ENCODE data around the gene OVOL3.
"Not testable (repeated sequence)": the region's sequence is repeated elsewhere in the genome, so short reads cannot be mapped to it uniquely, and the experiment has no call there.

OVOL3 gene

DNA sequence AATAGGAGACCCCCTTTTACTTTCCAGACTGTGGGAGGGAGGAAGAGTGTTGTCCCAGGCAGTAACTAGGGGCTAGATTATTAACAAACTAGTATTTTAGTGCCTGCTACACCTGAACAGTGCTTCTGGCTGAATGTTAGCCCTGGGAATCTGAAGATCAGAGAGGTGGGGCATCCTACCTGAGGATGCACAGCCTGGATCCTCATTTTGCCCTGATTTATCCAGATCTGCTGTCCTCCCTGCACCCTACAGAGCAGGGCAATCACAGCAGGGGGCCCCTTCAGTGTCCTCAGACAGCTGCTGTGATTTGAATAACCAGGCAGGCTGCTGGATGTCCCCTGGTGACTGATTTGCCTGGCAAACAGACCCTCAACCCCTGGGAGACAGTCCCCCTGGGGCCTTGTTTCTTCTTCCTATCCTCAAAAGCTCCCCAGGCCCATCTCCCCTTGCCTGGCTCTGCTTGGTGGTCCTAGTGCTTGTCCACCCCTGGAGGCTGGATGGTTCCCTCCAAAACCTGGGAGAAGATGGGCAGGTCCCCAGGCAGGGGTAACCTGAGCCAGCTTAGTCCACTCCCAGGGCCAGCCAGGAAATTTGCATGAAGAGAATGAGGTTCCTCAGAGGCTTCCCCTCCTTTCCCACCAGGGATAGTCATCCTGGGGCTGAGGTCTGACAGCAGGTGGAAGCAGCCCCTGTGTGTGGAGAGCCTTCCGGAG, at the start of gene OVOL3:
TSS of gene OVOL3 (plus strand) at position 657 of the 713 bp plus-strand sequence. CDS start 60 bp downstream, outside the sequence.
- intact Hi-C loops (cut with micrococcal nuclease) = no loop called here
- no peak within 1 kb of the TSS for H3K27ac Mint-ChIP-seq
- peaks cover 20% of the 10 kb centered on the region for H3K4me1 Mint-ChIP-seq (ENCODE audit: low read depth)
- peaks cover 45% of the 10 kb centered on the region for H3K36me3 Mint-ChIP-seq (ENCODE audit: low read depth)
- no peaks in the 10 kb centered on the region for H3K9me3 Mint-ChIP-seq
- H3K4me3 Mint-ChIP-seq = no peak within 1 kb of the TSS
- H3K27me3 Mint-ChIP-seq = no peaks in the 10 kb centered on the region

DNA sequence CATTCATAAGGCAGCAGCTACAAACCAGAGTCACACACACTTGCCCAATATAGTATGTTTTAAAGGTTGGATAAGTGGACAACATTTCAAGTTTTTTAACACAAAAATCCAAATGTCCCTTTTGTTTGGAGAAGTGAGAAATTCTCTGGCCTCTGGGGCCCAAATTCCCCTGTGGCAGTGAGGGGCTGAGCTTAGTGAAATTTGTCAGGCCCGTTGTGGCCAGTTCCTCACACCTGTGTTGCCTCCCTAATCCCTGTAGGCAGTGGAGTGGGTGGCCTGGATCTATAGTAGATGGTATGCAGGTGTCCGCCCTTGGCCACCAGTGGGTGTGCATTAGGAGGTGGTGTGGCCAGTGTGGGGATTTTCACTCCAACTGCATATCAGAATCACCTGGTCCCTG, 49.6 kb upstream of the OVOL3 start:
- Mint-ChIP-seq H3K4me3 (no peak overlapping the region), H3K36me3 (ENCODE audit: low read depth) (no peaks in the 10 kb centered on the region), H3K27ac (no peak overlapping the region), H3K9me3 (no peaks in the 10 kb centered on the region), H3K4me1 (ENCODE audit: low read depth) (peaks cover 17% of the 10 kb centered on the region), H3K27me3 (no peaks in the 10 kb centered on the region)
- intact Hi-C loops (cut with micrococcal nuclease) = loop anchor here (2.0 kb wide), 1 partner anchor 109 kb away; no protein-coding TSS in a partner anchor

DNA sequence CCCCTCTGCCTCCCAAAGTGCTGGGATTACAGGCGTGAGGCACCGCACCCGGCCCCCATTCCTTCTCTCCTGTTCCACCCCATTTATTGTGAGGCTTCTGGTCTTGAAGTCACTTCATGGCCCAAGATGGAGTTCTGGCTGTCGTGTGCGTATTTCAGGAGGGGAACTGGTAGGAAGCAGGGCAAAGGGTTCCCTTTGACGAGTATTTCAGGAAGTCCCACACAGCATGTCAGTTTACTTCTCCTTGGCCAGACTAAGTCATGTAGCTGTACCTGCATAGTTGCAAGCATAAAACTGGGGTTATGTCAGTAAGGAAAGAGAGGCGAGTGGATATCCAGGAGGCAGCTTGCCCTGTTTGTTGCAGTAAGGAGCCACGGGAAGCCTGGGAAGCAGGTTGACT, 46.1 kb upstream of the OVOL3 start:
- no peak overlapping the region for H3K4me3 Mint-ChIP-seq
- no peaks in the 10 kb centered on the region for H3K9me3 Mint-ChIP-seq
- peak overlapping the region; percentile 64 for H3K27ac Mint-ChIP-seq
- peaks cover 8% of the 10 kb centered on the region for H3K4me1 Mint-ChIP-seq (ENCODE audit: low read depth)
- intact Hi-C loops (cut with micrococcal nuclease) = no loop called here
- H3K27me3 Mint-ChIP-seq = no peaks in the 10 kb centered on the region
- H3K36me3 Mint-ChIP-seq (ENCODE audit: low read depth) = peaks cover 18% of the 10 kb centered on the region

DNA sequence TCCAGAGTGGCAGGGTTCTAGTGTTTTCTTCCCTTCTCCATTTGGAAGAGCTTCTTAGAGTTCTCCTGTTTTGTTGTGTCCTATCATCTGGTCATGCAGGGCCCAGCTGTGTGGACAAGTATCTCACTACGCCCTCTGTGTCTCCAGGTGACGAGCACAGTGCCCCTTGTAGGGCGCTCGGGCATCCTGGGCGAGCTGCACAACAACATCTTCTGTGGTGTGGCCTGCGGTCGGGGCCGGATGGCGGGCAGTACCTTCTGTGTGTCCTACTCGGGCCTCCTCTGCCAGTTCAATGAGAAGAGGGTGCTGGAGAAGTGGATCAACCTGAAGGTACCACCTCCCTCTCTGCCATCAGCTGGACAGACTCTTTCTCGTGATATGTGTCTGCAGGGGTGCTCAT, 43.3 kb upstream of the OVOL3 start:
- no peaks in the 10 kb centered on the region for H3K9me3 Mint-ChIP-seq
- H3K27me3 Mint-ChIP-seq = no peaks in the 10 kb centered on the region
- peaks cover 8% of the 10 kb centered on the region for H3K4me1 Mint-ChIP-seq (ENCODE audit: low read depth)
- H3K36me3 Mint-ChIP-seq (ENCODE audit: low read depth) = peaks cover 28% of the 10 kb centered on the region
- no peak overlapping the region for H3K4me3 Mint-ChIP-seq
- no peak overlapping the region for H3K27ac Mint-ChIP-seq
- intact Hi-C loops (cut with micrococcal nuclease) = no loop called here

DNA sequence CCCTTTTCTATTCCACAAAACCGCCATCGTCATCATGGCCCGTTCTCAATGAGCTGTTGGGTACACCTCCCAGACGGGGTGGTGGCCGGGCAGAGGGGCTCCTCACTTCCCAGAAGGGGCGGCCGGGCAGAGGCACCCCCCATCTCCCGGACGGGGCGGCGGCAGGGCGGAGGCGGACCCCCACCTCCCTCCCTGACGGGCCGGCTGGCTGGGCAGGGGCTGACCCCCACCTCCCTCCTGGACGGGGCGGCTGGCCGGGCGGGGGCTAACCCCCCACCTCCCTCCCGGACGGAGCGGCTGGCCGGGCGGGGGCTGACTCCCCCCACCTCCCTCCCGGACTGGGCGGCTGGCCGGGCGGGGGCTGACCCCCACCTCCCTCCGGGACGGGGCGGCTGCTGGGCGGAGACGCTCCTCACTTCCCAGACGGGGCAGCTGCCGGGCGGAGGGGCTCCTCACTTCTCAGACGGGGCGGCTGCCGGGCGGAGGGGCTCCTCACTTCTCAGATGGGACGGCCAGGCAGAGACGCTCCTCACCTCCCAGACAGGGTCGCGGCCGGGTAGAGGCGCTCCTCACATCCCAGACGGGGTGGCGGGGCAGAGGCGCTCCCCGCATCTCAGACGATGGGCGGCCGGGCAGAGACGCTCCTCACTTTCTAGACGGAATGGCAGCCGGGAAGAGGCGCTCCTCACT, 42.0 kb upstream of the OVOL3 start:
- H3K9me3 Mint-ChIP-seq; intact Hi-C loops (cut with micrococcal nuclease); H3K27ac Mint-ChIP-seq; H3K27me3 Mint-ChIP-seq; H3K4me1 Mint-ChIP-seq (ENCODE audit: low read depth); H3K4me3 Mint-ChIP-seq: not testable (repeated sequence)
- H3K36me3 Mint-ChIP-seq (ENCODE audit: low read depth) = peaks cover 35% of the 10 kb centered on the region

DNA sequence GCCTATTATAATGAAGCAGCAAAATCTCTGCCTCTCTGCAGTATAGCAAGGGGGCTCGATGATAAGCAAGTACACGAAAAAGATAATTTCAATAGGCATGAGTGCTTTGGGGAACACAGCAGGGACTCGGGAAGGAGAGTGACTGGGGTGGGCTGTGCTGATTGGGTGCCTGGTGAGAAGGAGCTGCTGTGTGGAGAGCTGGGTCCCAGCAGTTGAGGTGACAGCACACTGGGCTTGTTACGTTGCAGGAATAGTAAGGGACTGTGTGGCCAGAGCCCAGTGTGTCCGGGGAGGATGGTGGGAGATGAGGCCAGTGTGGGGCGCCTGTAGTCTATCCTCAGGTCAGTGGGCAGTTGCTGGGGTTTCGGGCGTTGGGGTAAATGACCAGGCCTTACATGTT, 38.9 kb upstream of the OVOL3 start:
- no peaks in the 10 kb centered on the region for H3K27me3 Mint-ChIP-seq
- H3K4me1 Mint-ChIP-seq (ENCODE audit: low read depth) = no peaks in the 10 kb centered on the region
- H3K36me3 Mint-ChIP-seq (ENCODE audit: low read depth) = peaks cover 35% of the 10 kb centered on the region
- intact Hi-C loops (cut with micrococcal nuclease) = no loop called here
- no peaks in the 10 kb centered on the region for H3K9me3 Mint-ChIP-seq
- no peak overlapping the region for H3K27ac Mint-ChIP-seq
- no peak overlapping the region for H3K4me3 Mint-ChIP-seq

DNA sequence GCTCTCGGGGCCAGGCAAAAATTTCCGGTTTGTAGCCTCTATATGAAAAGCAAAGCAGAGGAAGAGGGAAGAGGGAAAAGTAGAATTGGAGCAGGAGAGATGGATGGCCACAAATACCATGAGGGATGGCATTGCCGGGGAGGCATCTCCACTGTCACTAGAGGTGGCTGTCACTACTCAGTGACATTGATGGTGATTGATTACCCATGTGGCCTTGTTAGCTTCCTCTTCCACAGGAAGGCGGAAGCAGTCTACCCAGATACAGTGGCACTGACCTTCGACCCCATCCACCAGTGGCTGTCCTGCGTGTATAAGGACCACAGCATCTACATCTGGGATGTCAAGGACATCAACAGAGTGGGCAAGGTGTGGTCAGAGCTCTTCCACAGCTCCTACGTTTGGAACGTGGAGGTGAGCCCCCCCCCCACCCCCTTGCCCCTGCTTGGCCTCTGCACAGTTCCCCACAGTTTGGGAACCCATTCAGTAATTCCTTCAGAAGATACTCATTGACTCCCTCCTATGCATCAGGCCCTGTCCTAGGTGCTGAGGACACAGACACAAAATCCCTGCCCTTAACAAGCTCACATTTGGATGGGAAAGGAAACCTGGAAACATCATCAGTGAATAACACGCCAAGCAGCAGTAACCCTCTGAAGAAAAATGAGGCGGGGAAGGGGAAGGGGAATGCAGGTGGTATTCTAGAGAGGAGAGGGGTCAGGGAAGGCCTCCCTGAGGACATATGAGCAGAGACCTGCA, 37.6 kb upstream of the OVOL3 start:
- peaks cover 25% of the 10 kb centered on the region for H3K36me3 Mint-ChIP-seq (ENCODE audit: low read depth)
- intact Hi-C loops (cut with micrococcal nuclease) = no loop called here
- no peak overlapping the region for H3K4me3 Mint-ChIP-seq
- no peaks in the 10 kb centered on the region for H3K27me3 Mint-ChIP-seq
- H3K4me1 Mint-ChIP-seq (ENCODE audit: low read depth) = no peaks in the 10 kb centered on the region
- no peaks in the 10 kb centered on the region for H3K9me3 Mint-ChIP-seq
- H3K27ac Mint-ChIP-seq = no peak overlapping the region

DNA sequence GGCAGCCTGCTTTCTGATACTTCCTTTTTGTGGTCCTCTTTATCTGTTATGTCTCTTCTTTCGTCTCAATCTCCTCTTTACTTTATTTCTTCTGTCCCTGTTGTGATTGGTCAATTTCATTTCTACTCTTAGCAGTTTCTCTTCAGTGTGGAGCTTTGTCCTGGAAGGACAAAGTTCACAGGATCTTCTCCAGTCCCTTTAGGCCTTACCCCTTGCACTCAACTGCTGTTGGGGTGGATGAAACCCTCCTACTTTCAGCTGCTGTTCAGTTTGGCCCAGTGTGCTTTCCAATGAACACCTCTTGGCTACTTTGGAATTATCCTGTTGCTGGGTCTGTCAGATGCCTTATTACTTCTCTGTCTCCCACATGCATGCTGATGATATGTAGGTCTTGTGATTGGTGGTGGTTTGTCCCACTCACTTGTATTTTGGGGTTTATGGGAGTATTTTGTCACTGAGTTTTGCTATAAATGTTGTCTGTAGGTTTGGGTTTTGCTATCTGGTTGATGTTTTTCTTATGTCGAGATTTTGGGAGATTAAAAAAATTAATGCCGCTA, 31.5 kb upstream of the OVOL3 start:
- no peak overlapping the region for H3K27ac Mint-ChIP-seq
- H3K36me3 Mint-ChIP-seq (ENCODE audit: low read depth) = peaks cover 21% of the 10 kb centered on the region
- no peak overlapping the region for H3K4me3 Mint-ChIP-seq

DNA sequence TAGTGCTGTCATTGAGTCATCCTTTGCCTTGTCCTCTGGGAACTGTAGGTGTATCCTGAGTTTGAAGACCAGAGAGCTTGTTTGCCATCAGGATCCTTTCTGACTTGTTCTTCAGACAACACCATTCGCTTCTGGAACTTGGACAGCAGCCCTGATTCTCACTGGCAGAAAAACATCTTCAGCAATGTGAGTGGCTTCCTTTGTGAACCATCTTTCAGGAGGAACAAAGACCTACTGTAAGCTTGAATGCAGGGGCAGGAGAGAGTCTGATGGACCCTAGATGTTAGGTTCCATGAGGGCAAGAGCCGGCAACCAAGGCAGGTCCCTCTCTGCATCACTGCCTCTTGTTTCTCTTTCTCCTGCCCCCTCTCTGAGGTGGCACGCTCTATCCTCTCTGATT, 29.6 kb upstream of the OVOL3 start:
- intact Hi-C loops (cut with micrococcal nuclease) = no loop called here
- no peak overlapping the region for H3K27ac Mint-ChIP-seq

More for the DNA sequence above, 31.5 kb upstream of the OVOL3 start:
- H3K4me1 Mint-ChIP-seq (ENCODE audit: low read depth) = no peaks in the 10 kb centered on the region
- no peaks in the 10 kb centered on the region for H3K27me3 Mint-ChIP-seq
- H3K9me3 Mint-ChIP-seq = no peaks in the 10 kb centered on the region
- intact Hi-C loops (cut with micrococcal nuclease) = no loop called here

DNA sequence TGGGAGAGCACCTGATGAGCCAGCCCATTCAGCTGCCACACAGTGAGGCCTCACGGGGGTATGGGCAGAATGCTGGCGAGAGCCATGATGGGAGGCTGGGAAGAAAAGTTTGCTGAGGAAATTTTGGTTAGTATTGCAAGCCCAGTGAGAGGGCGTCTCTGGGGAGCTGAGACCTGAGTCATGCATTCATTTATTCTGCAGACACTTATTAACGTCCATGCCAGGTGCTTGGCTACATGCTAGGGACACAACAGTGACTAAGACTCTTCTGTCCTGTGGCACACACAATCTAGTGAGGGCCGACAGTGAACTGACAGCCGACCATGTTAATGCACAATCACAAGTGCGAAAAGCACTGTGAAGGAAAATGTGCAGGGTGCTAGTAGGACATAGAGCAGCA, 29.0 kb upstream of the OVOL3 start:
- no peaks in the 10 kb centered on the region for H3K4me1 Mint-ChIP-seq (ENCODE audit: low read depth)
- peaks cover 26% of the 10 kb centered on the region for H3K36me3 Mint-ChIP-seq (ENCODE audit: low read depth)
- intact Hi-C loops (cut with micrococcal nuclease) = no loop called here

More for the DNA sequence above, 29.6 kb upstream of the OVOL3 start:
- Mint-ChIP-seq H3K27me3 (no peaks in the 10 kb centered on the region), H3K4me3 (no peak overlapping the region), H3K4me1 (ENCODE audit: low read depth) (no peaks in the 10 kb centered on the region), H3K9me3 (no peaks in the 10 kb centered on the region), H3K36me3 (ENCODE audit: low read depth) (peaks cover 26% of the 10 kb centered on the region)

DNA sequence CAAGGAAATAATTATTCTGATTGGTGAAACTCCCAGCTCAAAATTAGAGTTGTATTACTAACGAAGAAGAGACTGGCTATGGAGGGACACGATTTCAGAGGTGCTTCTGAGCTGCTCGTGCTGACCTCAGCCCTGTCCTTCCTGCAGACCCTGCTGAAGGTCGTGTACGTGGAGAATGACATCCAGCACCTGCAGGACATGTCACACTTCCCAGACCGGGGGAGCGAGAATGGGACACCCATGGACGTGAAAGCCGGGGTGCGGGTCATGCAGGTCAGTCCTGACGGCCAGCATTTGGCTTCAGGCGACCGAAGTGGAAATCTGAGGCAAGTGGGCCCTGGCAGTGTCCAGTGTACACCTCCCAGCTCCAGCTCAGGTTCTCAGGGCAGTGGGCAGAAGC, 28.0 kb upstream of the OVOL3 start:
- intact Hi-C loops (cut with micrococcal nuclease) = no loop called here
- Mint-ChIP-seq H3K4me1 (ENCODE audit: low read depth) (no peaks in the 10 kb centered on the region), H3K36me3 (ENCODE audit: low read depth) (peaks cover 26% of the 10 kb centered on the region), H3K27me3 (no peaks in the 10 kb centered on the region), H3K4me3 (no peak overlapping the region), H3K27ac (no peak overlapping the region), H3K9me3 (no peaks in the 10 kb centered on the region)

More for the DNA sequence above, 29.0 kb upstream of the OVOL3 start:
- H3K27ac Mint-ChIP-seq = no peak overlapping the region
- no peak overlapping the region for H3K4me3 Mint-ChIP-seq
- no peaks in the 10 kb centered on the region for H3K9me3 Mint-ChIP-seq
- no peaks in the 10 kb centered on the region for H3K27me3 Mint-ChIP-seq

DNA sequence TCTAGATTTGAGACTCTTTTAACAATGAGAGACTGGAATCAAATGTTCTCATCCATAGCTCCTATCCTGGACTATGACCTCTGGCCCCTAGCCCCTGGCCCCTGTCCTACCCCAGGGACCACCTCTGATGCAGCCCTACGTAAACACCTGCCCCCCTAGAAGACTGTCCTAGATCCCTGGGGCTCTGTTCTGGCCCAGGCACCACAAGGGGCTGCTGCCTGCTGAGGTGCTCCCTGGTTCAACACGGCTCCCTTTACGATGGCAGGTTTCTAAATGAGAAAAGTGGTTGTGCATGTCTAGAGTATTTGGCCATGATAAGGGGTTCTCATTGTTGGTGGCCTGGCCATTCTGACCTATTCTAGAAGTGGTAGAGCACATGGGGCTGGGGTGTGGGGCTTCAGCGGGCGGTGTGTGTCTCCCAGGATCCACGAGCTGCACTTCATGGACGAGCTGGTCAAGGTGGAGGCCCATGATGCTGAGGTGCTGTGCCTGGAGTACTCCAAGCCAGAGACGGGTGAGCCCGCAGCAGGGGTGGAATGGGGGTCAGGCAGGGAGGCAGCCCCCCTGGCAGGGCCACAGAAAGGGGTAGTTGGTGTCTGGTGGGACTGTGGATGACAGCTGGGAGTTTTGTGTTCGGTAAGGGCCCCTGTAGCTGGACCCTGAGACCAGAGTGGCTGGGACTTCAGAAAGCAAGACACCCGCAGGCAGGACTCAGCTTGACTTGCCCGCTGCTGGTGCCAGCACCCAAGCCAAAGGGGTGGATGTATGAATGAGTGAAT, 26.5 kb upstream of the OVOL3 start:
- H3K36me3 Mint-ChIP-seq (ENCODE audit: low read depth) = peaks cover 31% of the 10 kb centered on the region
- no peak overlapping the region for H3K4me3 Mint-ChIP-seq
- intact Hi-C loops (cut with micrococcal nuclease) = no loop called here
- no peaks in the 10 kb centered on the region for H3K9me3 Mint-ChIP-seq
- no peak overlapping the region for H3K27ac Mint-ChIP-seq
- no peaks in the 10 kb centered on the region for H3K4me1 Mint-ChIP-seq (ENCODE audit: low read depth)
- no peaks in the 10 kb centered on the region for H3K27me3 Mint-ChIP-seq

DNA sequence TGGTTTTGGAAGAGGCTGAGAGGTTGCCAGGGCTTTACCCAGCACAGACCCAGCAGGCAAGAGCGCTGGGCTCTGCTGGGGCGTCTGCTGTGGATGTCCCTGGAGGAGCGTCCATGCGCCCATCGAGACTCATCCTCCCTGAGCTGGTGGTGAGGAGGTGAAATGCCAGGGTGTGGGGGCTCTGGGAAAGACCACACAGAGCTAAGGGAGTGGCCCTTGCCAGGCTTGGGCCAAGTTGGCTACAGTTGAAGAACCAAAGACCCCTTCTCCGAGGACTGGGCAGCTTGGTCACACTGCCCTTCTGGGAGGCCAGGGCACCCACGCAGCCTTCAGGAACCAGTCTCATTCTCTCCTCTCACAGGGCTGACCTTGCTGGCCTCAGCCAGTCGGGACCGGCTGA, 24.6 kb upstream of the OVOL3 start:
- H3K27me3 Mint-ChIP-seq = no peaks in the 10 kb centered on the region
- H3K27ac Mint-ChIP-seq = no peak overlapping the region
- no peaks in the 10 kb centered on the region for H3K4me1 Mint-ChIP-seq (ENCODE audit: low read depth)
- H3K4me3 Mint-ChIP-seq = no peak overlapping the region
- intact Hi-C loops (cut with micrococcal nuclease) = no loop called here
- H3K9me3 Mint-ChIP-seq = no peaks in the 10 kb centered on the region
- H3K36me3 Mint-ChIP-seq (ENCODE audit: low read depth) = peaks cover 37% of the 10 kb centered on the region
